ENCODE results near the gene TMEM131. TPM values are rescaled to one million over a fixed set of nuclear protein-coding genes. Genes with fewer than 3 reads are reported as not detected.
A peak's percentile ranks its signal among the peaks of the same experiment; 100 is the strongest.

Gene TMEM131
- total and polyA plus RNA-seq, 10 of the 15 experiments (the other 5 are each of a cell fraction or from before 2014, with no cell fraction given): 6.0 to 48.2 (median 23.2) TPM

GRCh38 chr2:97806738-97807618 is 188.8 kb downstream of the TMEM131 start:
- Histone ChIP-seq H3K4me2 (ENCODE audit: control insufficient read depth, insufficient read depth) (no peak overlapping the region), H3K9ac (ENCODE audit: control insufficient read depth, insufficient read depth, low read length) (no peak overlapping the region), H3K4me1 (ENCODE audit: control insufficient read depth, insufficient read depth, low read length) (no peaks in the 10 kb centered on the region), H3K79me2 (ENCODE audit: control insufficient read depth, insufficient read depth, low read length) (no peaks in the 10 kb centered on the region), H3K36me3 (ENCODE audit: control insufficient read depth in 2 of 2, insufficient read depth in 2 of 2, low read length in 1 of 2) (peaks cover 0 to 20% of the 10 kb centered on the region in 2 experiments; a peak in 2 of 4 replicates), H3K9me3 (replicated peaks; ENCODE audit: control insufficient read depth, insufficient read depth, low read length) (no peaks in the 10 kb centered on the region), H3K4me3 (no peak overlapping the region), H3K27me3 (replicated peaks in 1 of 2; ENCODE audit: control insufficient read depth in 2 of 2, insufficient read depth in 2 of 2, low read length in 1 of 2) (no peaks in the 10 kb centered on the region), H4K20me1 (ENCODE audit: control insufficient read depth, insufficient read depth) (no peaks in the 10 kb centered on the region), H2AFZ (ENCODE audit: control insufficient read depth, low read depth, low read length) (no peak overlapping the region), H3K27ac (ENCODE audit: control insufficient read depth, insufficient read depth) (no peak overlapping the region)
- no TSS peak for BruUV-seq (replicated peaks)
- CTCF ChIA-PET: interaction anchor here (0.6 to 2.2 kb wide), 57 partner anchors 9 to 591 kb away, joined by 3 to 25 read pairs (median 4); no protein-coding TSS in a partner anchor
- in situ Hi-C loops (cut with MboI): loop anchor here (5.0 to 25.0 kb wide), 3 partner anchors 355 to 575 kb away; no protein-coding TSS in a partner anchor
- POLR2A ChIA-PET: interaction anchor here (1.1 kb wide), 1 partner anchor 184 kb away, joined by 4 read pairs; no protein-coding TSS in a partner anchor
- 18% methylated on average over 12 of the region's 12 CpGs for WGBS (ENCODE audit: insufficient coverage, insufficient replicate concordance, low lambda C conversion rate, missing lambda C conversion rate)
- ATAC-seq: peak; percentile 100
- intact Hi-C loops (cut with micrococcal nuclease; ENCODE audit: unreplicated experiment): loop anchor here (1.0 to 5.0 kb wide), 7 partner anchors 188 to 578 kb away; partner anchors contain the start of gene TMEM131
- peak; percentile 69 for FAIRE-seq
- SMC1A ChIA-PET (ENCODE audit: uncharacterized antibody, unreplicated experiment): interaction anchor here (0.6 to 3.2 kb wide), 44 partner anchors 10 to 579 kb away, joined by 3 to 25 read pairs (median 3); no protein-coding TSS in a partner anchor
- peak; percentile 9 for DNase-seq (ENCODE audit: low read depth, low spot score)
- RAD21 ChIA-PET (ENCODE audit: unreplicated experiment): interaction anchor here (0.5 to 2.0 kb wide), 32 partner anchors 11 to 581 kb away, joined by 3 to 16 read pairs (median 4); no protein-coding TSS in a partner anchor
- TF ChIP-seq SMARCA5 (IDR thresholded peaks at IDR 0.05) (peak; percentile 59; the same call in 1 of the 2 replicates), EP300 (IDR thresholded peaks at IDR 0.05; ENCODE audit: borderline replicate concordance in 1 of 2, control insufficient read depth in 1 of 2, low read depth in 2 of 2, low read length in 2 of 2) (no peak), SPI1 (IDR thresholded peaks at IDR 0.05; ENCODE audit: borderline replicate concordance, insufficient read depth, low read depth, low read length) (no peak), CBX5 (IDR thresholded peaks at IDR 0.05; ENCODE audit: low read depth) (peak; percentile 38; the same call in 1 of the 2 replicates), IRF4 (IDR thresholded peaks at IDR 0.05; ENCODE audit: low read depth, low read length) (peak; percentile 43; the same call in 1 of the 2 replicates), CBX3 (IDR thresholded peaks at IDR 0.05; ENCODE audit: borderline replicate concordance, low read depth) (no peak), IKZF1 (conservative IDR thresholded peaks at IDR 0.05) (no peak), CHD4 (IDR thresholded peaks at IDR 0.05) (no peak), JUNB (IDR thresholded peaks at IDR 0.05) (no peak), MEF2B (IDR thresholded peaks at IDR 0.05; ENCODE audit: partially characterized antibody, poor library complexity, severe bottlenecking) (peak; percentile 63), MEF2A (IDR thresholded peaks at IDR 0.05; ENCODE audit: insufficient read depth, low read depth, low read length) (0 out of 2 replicates have a peak, but pooled peaks have one; percentile 58), HDAC2 (IDR thresholded peaks at IDR 0.05) (no peak), SMC3 (IDR thresholded peaks at IDR 0.05; ENCODE audit: borderline replicate concordance, low read length) (peak; percentile 99), BHLHE40 (IDR thresholded peaks at IDR 0.05; ENCODE audit: borderline replicate concordance in 1 of 2, low read depth in 2 of 2, low read length in 1 of 2) (peak; percentile 49 to 51; a peak in 1 of 4 replicates), E2F4 (IDR thresholded peaks at IDR 0.05; ENCODE audit: low read depth, low read length) (no peak), POLR2AphosphoS5 (IDR thresholded peaks at IDR 0.05; ENCODE audit: low read length) (no peak), TARDBP (IDR thresholded peaks at IDR 0.05; ENCODE audit: borderline replicate concordance) (no peak), POU2F2 (IDR thresholded peaks at IDR 0.05; ENCODE audit: borderline replicate concordance, low read depth, low read length) (peak; percentile 59; the same call in 1 of the 3 replicates), RAD21 (IDR thresholded peaks at IDR 0.05; ENCODE audit: insufficient read depth, low read depth, low read length) (peak; percentile 99)
- TF ChIP-seq, protein P1, sequence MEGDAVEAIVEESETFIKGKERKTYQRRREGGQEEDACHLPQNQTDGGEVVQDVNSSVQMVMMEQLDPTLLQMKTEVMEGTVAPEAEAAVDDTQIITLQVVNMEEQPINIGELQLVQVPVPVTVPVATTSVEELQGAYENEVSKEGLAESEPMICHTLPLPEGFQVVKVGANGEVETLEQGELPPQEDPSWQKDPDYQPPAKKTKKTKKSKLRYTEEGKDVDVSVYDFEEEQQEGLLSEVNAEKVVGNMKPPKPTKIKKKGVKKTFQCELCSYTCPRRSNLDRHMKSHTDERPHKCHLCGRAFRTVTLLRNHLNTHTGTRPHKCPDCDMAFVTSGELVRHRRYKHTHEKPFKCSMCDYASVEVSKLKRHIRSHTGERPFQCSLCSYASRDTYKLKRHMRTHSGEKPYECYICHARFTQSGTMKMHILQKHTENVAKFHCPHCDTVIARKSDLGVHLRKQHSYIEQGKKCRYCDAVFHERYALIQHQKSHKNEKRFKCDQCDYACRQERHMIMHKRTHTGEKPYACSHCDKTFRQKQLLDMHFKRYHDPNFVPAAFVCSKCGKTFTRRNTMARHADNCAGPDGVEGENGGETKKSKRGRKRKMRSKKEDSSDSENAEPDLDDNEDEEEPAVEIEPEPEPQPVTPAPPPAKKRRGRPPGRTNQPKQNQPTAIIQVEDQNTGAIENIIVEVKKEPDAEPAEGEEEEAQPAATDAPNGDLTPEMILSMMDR (IDR thresholded peaks at IDR 0.05 in 2 of 3, conservative IDR thresholded peaks at IDR 0.05 in 1 of 3; ENCODE audit: control insufficient read depth in 2 of 3, extremely low read depth in 1 of 3, insufficient read depth in 1 of 3, low read depth in 3 of 3, low read length in 3 of 3): peak; percentile 93 to 95 (median 93); a peak in 5 of 6 replicates

Data from GM12878 (cell line).